GM12891 (cell line): ENCODE measurements around the gene LAMA2.

Experiments
- POLR2A ChIP-seq: IDR thresholded peaks from 2 replicates; pipeline ENCODE4 v1.6.1; 2011; ENCODE audit warnings: low read depth, low read length, control low read depth
- POLR2AphosphoS5 ChIP-seq: IDR thresholded peaks from 2 replicates; pipeline ENCODE4 v1.6.1; 2011; ENCODE audit warnings: low read depth, low read length, control low read depth
- POU2F2 ChIP-seq: IDR thresholded peaks from 2 replicates; pipeline ENCODE4 v1.6.1; 2011; ENCODE audit warnings: low read depth, mild to moderate bottlenecking, control low read depth, low read length, moderate library complexity
- SPI1 ChIP-seq: IDR thresholded peaks from 2 replicates; pipeline ENCODE4 v1.6.1; 2011; ENCODE audit warnings: low read depth, low read length, control low read depth
- TAF1 ChIP-seq: IDR thresholded peaks from 2 replicates; pipeline ENCODE4 v1.6.1; 2011; ENCODE audit warnings: low read depth, low read length, control low read depth

- no peak for TF ChIP-seq SPI1
- TF ChIP-seq POLR2A, result no peak
- no peak for TF ChIP-seq POLR2AphosphoS5
- no peak for TF ChIP-seq POU2F2
- TF ChIP-seq TAF1, result no peak
These were observed 149.7 kb downstream of the LAMA2 start for GRCh38 chr6:129032602-129033001.
